HL-60 (cell line): Measurements from ENCODE around the gene ANXA2.

Experiments
- CTCF ChIP-seq: IDR thresholded peaks from one replicate; pipeline ENCODE4 v1.5.1; 2011; ENCODE audit warnings: low read length, control low read depth, inconsistent platforms; ENCODE audit not compliant: insufficient read depth
- POLR2AphosphoS5 ChIP-seq: IDR thresholded peaks from 2 replicates; pipeline ENCODE4 v1.6.1; 2012; ENCODE audit warnings: low read depth

- TF ChIP-seq CTCF (no peak), POLR2AphosphoS5 (no peak)
Observed at GRCh38 chr15:60405399-60405798, 7.6 kb upstream of the ANXA2 start.
